Neural cell (in vitro differentiated cells): Measurements from ENCODE around the gene HS3ST5. TPM values are rescaled to one million over a fixed set of nuclear protein-coding genes. Genes with fewer than 3 reads are reported as not detected.

ENCODE experiments used
- H2AFZ ChIP-seq: fragments of 200-600, 300-800 bp; sonication (generic), shearing (Covaris generic); 2 replicates; pipeline ENCODE4 v1.6.0; 2014; ENCODE audit warnings: low read depth, mild to moderate bottlenecking, antibody characterized with exemption, low read length, moderate library complexity
- H3F3A ChIP-seq: fragments of 200-600 bp; shearing (Covaris generic); 2 replicates; pipeline ENCODE4 v1.6.1; 2016; ENCODE audit warnings: mild to moderate bottlenecking, moderate library complexity, mixed read lengths, antibody characterized with exemption, low read length; ENCODE audit not compliant: insufficient read depth, poor library complexity, severe bottlenecking
- H3K27ac ChIP-seq: fragments of 200-600, 300-800 bp; sonication (generic), shearing (Covaris generic); 2 replicates; pipeline ENCODE4 v1.5.1; 2014; ENCODE audit warnings: mild to moderate bottlenecking, low read length, moderate library complexity
- H3K27me3 ChIP-seq: fragments of 300-800, 200-600 bp; sonication (generic), shearing (Covaris generic); 2 replicates; pipeline ENCODE4 v1.6.0; 2014; ENCODE audit warnings: mild to moderate bottlenecking, low read depth, low read length, moderate library complexity; ENCODE audit not compliant: insufficient read depth
- H3K36me3 ChIP-seq: fragments of 300-800, 200-600 bp; sonication (generic), shearing (Covaris generic); 2 replicates; pipeline ENCODE4 v1.5.1; 2014; ENCODE audit warnings: mild to moderate bottlenecking, antibody characterized with exemption, low read length, moderate library complexity; ENCODE audit not compliant: insufficient read depth
- H3K4me2 ChIP-seq: fragments of 300-800, 200-600 bp; sonication (generic), shearing (Covaris generic); 2 replicates; pipeline ENCODE4 v1.6.0; 2014; ENCODE audit warnings: mild to moderate bottlenecking, low read length
- H3K4me3 ChIP-seq: fragments of 300-800, 200-600 bp; sonication (generic), shearing (Covaris generic); 2 replicates; pipeline ENCODE4 v1.5.1; 2014; ENCODE audit warnings: mild to moderate bottlenecking, low read length, moderate library complexity
- H3K79me2 ChIP-seq: fragments of 200-600 bp; shearing (Covaris generic); replicated peaks from 2 replicates; pipeline ENCODE4 v1.6.0; 2014; ENCODE audit warnings: mild to moderate bottlenecking, low read length, moderate library complexity; ENCODE audit not compliant: insufficient read depth
- H3K9ac ChIP-seq: fragments of 300-800, 200-600 bp; sonication (generic), shearing (Covaris generic); 2 replicates; pipeline ENCODE4 v1.6.1; 2016; ENCODE audit warnings: mild to moderate bottlenecking, low read length, mixed read lengths
- H3K9me2 ChIP-seq: fragments of 200-600 bp; shearing (Covaris generic); 2 replicates; pipeline ENCODE4 v1.6.1; 2016; ENCODE audit warnings: mild to moderate bottlenecking, low read length, mixed read lengths; ENCODE audit not compliant: insufficient read depth
- H3K9me3 ChIP-seq: fragments of 200-600, 300-800 bp; sonication (generic), shearing (Covaris generic); 2 replicates; pipeline ENCODE4 v1.6.1; 2016; ENCODE audit warnings: mild to moderate bottlenecking, mixed run types, low read length, moderate library complexity, mixed read lengths
- H4K20me1 ChIP-seq: fragments of 200-600 bp; shearing (Covaris generic); 2 replicates; pipeline ENCODE4 v1.6.1; 2016; ENCODE audit warnings: mild to moderate bottlenecking, mixed run types; ENCODE audit not compliant: insufficient read depth
- EP300 ChIP-seq: fragments of 450-650 bp; conservative IDR thresholded peaks from 2 replicates; pipeline ENCODE4 v1.6.1; 2014; ENCODE audit warnings: antibody characterized with exemption, mild to moderate bottlenecking, moderate library complexity; ENCODE audit not compliant: poor library complexity, severe bottlenecking
- EZH2 ChIP-seq: fragments of 200-600, 300-800 bp; shearing (Covaris generic), sonication (generic); IDR thresholded peaks from 2 replicates; pipeline ENCODE4 v1.6.1; 2014; ENCODE audit warnings: antibody characterized with exemption, low read length, borderline replicate concordance, mild to moderate bottlenecking; ENCODE audit not compliant: insufficient read depth, poor library complexity, severe bottlenecking
- MXI1 ChIP-seq: fragments of 450-650 bp; conservative IDR thresholded peaks from 2 replicates; pipeline ENCODE4 v1.6.1; 2014; ENCODE audit warnings: antibody characterized with exemption, mild to moderate bottlenecking; ENCODE audit not compliant: poor library complexity, severe bottlenecking
- POLR2AphosphoS5 ChIP-seq: IDR thresholded peaks from 2 replicates; pipeline ENCODE4 v1.6.1; 2012
- RAD21 ChIP-seq: fragments of 450-650 bp; conservative IDR thresholded peaks from 2 replicates; pipeline ENCODE4 v1.6.1; 2014; ENCODE audit warnings: antibody characterized with exemption, mild to moderate bottlenecking, moderate library complexity
- REST ChIP-seq: IDR thresholded peaks from 2 replicates; pipeline ENCODE4 v1.6.1; 2012; ENCODE audit warnings: borderline replicate concordance
- SMC3 ChIP-seq: fragments of 450-650 bp; conservative IDR thresholded peaks from 2 replicates; pipeline ENCODE4 v1.6.1; 2014; ENCODE audit warnings: antibody characterized with exemption, mild to moderate bottlenecking, moderate library complexity; ENCODE audit not compliant: poor library complexity
- TAF1 ChIP-seq: IDR thresholded peaks from 2 replicates; pipeline ENCODE4 v1.6.1; 2012; ENCODE audit warnings: low read depth
- polyA plus RNA-seq: library from polyadenylated mRNA; depleted of rRNA; stranded (reverse); fragments of >200 nt; gene quantifications from 2 replicates; pipeline ENCODE4 v1.2.3, GENCODE V29; 2014
- TF ChIP-seq, protein P1 (sequence below): fragments of 450-650 bp; IDR thresholded peaks from 2 replicates; pipeline ENCODE4 v1.5.1; 2014; ENCODE audit warnings: antibody characterized with exemption, mild to moderate bottlenecking, moderate library complexity; ENCODE audit not compliant: poor library complexity, severe bottlenecking

HS3ST5 gene
- polyA plus RNA-seq, 1 donor from 2014 or later = not detected

DNA sequence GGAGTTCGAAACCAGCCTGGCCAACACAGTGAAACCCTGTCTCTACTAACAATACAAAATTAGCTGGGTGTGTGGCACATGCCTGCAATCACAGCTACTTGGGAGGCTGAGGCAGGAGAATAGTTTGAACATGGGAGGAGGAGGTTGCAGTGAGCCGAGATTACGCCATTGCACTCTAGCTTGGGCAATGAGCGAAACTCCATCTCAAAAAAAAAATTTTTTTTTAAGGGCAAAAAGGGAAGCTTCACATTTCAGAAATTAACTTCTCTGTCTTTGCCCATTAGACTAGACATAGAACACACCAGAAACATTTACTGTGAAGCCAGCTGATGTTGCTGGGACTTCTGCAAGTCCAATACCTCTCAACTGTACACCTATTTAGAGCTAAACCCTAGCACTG lies 281.1 kb downstream of the HS3ST5 start:
- H4K20me1 ChIP-seq = no peaks in the 10 kb centered on the region
- H2AFZ ChIP-seq = no peak overlapping the region
- no peak overlapping the region for H3K27ac ChIP-seq
- H3K4me3 ChIP-seq = no peak overlapping the region
- H3K9me2 ChIP-seq = no peaks in the 10 kb centered on the region
- no peaks in the 10 kb centered on the region for H3K36me3 ChIP-seq
- H3K9ac ChIP-seq = no peak overlapping the region
- H3K4me2 ChIP-seq = no peak overlapping the region
- no peaks in the 10 kb centered on the region for H3K9me3 ChIP-seq
- no peaks in the 10 kb centered on the region for H3K79me2 ChIP-seq
- TF ChIP-seq POLR2AphosphoS5 = no peak
- no peak for TF ChIP-seq SMC3
- TF ChIP-seq RAD21 = no peak
- no peak for TF ChIP-seq TAF1
- no peak for TF ChIP-seq REST
- no peak for TF ChIP-seq MXI1
- no peak for TF ChIP-seq EP300
- TF ChIP-seq, protein P1, sequence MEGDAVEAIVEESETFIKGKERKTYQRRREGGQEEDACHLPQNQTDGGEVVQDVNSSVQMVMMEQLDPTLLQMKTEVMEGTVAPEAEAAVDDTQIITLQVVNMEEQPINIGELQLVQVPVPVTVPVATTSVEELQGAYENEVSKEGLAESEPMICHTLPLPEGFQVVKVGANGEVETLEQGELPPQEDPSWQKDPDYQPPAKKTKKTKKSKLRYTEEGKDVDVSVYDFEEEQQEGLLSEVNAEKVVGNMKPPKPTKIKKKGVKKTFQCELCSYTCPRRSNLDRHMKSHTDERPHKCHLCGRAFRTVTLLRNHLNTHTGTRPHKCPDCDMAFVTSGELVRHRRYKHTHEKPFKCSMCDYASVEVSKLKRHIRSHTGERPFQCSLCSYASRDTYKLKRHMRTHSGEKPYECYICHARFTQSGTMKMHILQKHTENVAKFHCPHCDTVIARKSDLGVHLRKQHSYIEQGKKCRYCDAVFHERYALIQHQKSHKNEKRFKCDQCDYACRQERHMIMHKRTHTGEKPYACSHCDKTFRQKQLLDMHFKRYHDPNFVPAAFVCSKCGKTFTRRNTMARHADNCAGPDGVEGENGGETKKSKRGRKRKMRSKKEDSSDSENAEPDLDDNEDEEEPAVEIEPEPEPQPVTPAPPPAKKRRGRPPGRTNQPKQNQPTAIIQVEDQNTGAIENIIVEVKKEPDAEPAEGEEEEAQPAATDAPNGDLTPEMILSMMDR = no peak
- TF ChIP-seq EZH2 = no peak
- H3F3A ChIP-seq = no peaks in the 10 kb centered on the region
- no peaks in the 10 kb centered on the region for H3K27me3 ChIP-seq

- no peak overlapping the region for H3K27ac ChIP-seq
- no peak overlapping the region for H2AFZ ChIP-seq
- H3K9ac ChIP-seq = no peak overlapping the region
- H3K36me3 ChIP-seq = no peaks in the 10 kb centered on the region
- H4K20me1 ChIP-seq = no peaks in the 10 kb centered on the region
- H3K79me2 ChIP-seq = no peaks in the 10 kb centered on the region
- no peak overlapping the region for H3K4me3 ChIP-seq
- no peaks in the 10 kb centered on the region for H3F3A ChIP-seq
- no peaks in the 10 kb centered on the region for H3K27me3 ChIP-seq
- H3K9me3 ChIP-seq = no peaks in the 10 kb centered on the region
- no peaks in the 10 kb centered on the region for H3K9me2 ChIP-seq
- no peak for TF ChIP-seq POLR2AphosphoS5
- TF ChIP-seq, protein P1 = no peak
- no peak for TF ChIP-seq SMC3
- H3K4me2 ChIP-seq = no peak overlapping the region
Measured at GRCh38 chr6:114061116-114061515, 281.7 kb downstream of the HS3ST5 start.
